ENCODE measurements around the gene TTC23L.
"Not testable (repeated sequence)": the region's sequence is repeated elsewhere in the genome, so short reads cannot be mapped to it uniquely, and the experiment has no call there.

The TTC23L gene

DNA sequence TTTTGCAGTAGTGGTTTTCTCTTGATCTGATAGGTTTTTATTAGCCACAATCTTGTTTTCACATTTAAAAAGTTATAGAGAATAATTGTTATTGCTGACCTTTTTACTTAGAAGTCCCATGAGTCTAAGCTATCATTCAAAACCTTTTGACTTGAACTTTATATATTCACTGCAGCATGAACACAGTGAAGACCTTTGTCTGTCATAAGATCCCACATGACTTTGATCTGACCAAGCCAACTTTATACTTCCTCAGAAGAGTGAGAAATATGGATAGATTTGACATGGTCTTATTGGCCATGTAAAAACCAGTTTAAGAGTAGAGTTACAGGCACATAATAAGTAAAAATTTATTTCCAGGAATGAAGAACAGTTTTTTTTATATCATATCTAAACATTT lies 42.3 kb downstream of the TTC23L start:
- no peak for DNase-seq

DNA sequence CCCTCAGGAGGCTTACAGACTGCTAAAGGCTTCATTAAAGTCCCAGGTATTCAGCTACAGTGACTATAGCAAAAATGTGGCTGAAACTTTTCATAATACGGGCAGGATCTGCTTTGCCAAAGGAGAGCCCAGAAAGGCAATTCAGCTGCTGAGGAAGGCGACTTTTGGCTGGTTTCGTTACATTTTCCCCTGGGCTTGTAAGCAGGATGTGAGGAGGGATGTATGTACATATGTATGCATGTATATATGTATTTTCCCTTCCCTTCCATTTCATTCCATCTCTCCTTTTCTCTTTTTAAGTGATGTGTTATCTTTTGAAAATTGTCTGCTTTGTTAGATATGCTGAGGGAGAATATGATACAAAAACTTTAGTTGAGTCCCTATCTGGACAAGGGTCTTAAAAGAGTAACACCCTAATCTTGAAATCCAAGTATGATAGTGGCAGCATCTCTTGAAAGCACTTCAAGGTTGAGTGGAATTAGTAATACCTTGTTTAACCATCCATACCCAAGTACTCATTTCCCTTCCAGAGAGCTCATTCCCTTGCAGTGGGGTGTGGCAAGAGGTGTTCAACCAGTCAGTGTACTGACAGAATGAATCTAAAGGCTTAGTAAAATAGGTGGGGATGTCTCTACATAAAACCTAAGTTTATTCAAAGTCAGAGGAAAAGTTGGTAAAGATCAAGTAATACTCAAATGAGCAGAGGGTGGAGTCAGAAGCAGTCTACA lies 47.6 kb downstream of the TTC23L start:
- no peak for DNase-seq

DNA sequence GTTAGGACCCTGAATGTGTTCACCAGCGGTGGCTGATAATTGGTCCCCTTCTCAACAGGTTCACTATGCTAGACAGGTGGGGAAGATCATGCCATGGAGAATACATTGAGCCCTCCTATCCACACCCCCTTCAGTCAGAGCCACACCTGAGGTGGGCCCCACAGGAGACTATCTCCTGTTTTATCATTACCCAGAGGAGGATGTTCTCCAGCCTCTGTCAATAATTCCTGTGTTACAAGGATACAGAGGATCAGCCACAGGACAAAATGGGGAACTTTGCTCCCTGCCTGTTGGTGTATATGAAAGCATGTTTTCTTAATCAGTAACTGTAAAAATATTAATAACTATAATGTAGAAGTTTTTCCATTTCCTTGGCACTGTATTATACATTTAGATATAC lies 50.4 kb downstream of the TTC23L start:
- DNase-seq: no peak

DNA sequence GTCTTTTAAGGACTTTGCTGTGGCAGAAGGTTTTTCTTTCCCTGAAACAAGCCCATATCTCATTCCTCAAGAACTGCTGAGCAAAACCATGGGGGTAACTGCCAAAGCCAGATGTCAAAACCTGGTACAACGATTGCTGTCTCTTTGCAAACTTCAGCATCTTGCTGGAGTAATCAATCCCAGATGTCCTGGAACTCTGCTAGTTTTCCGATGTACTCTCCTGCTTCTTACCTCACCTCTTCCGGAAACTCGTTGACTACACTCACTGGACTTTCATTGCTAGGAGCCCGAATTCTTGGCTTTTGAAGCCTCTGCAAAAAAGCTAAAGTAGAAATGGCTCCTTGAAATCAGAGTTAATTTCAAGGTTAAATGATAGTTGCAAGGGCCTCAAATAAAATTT lies 53.0 kb downstream of the TTC23L start:
- DNase-seq: no peak

DNA sequence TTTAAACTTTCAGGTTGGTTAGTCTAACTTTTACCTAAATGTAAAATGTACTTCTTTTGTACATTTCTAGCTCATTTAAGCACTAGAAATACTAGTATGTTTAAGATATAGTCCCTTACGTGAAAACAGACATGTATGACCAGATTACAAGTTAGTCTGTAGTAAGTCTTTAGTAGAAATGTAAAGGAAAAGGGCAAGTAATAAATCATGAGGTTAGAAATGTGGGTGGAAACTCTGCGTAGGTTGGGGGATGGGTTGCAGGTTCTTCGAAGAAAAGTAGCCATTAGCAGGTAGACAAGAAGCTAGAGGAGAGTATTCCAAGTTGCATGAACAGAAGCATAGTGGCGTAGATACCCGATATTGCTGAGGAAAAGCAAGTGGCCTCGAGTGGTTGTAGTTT lies 53.5 kb downstream of the TTC23L start:
- DNase-seq: no peak

DNA sequence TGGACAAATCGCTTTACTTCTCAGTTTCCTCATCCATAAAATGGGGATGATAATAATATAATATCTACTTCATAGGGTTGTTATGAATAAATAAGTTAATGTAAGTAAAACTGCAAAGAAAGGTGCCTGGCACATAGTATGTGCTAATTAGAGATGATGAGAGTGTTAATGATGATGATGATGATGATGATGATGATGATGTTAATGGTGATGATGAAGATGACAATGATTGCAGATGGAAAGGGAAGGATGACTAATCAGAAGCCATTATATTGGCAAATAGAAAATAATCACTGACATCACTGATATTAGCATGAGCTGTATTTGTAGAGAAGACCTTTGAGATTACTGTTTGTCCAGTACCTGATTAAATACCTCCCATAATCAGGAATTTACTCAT lies 55.8 kb downstream of the TTC23L start:
- no peak for DNase-seq

DNA sequence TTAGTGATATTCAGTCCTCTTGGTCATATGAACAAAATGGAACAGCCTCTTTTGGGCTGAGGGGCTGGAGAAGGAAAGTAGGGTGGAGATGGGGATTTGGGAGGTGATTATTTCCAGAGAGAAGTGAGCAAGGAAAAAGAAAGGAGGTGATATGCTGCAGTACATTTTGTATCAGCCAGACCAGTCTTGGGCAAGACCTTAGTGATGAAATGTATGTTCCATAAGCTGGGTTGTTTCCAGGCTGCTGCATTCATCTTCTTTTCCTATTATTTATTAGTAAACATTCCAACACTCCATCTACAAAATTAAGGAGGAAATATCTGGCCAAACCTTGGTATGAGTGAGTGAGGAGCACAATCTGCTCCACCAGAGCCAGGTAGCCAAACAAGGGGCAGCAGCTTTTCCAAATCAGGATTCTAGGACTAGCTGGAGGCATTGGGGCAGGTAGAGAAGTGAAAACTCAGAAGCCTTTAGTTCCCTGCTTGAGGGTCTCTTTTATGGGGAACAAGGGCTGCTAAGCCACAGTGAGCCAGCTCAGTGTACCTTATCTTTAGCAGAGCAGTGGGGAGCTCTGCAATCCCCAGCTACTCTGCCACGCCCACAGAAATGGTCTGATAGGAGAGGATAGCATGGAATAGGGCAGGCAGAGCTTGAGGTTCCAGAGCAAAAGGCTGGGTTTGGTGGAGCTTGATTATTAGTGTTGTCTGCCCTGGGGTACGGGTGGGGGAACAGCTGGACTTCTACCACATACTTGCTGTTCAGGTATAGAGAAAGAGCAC lies 56.9 kb downstream of the TTC23L start:
- DNase-seq: no peak

DNA sequence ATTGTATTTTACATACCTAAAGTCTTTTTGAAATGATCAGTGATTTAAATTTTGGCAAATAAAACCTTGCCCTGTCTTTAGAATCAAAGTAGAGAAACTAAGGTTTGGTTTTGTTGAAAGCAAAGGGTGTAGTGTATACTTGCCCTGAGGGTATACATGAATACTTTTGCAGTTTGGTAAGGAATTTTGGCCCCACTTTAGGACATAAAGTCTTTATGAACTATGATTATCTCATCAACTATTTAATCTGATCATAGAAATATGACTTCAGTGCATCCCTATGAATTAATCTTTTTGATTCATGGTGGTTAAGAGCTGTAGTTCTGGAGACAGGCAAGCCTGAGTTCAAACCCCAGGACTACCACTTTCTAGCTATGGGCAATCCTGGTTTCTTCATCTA lies 58.7 kb downstream of the TTC23L start:
- no peak for DNase-seq

DNA sequence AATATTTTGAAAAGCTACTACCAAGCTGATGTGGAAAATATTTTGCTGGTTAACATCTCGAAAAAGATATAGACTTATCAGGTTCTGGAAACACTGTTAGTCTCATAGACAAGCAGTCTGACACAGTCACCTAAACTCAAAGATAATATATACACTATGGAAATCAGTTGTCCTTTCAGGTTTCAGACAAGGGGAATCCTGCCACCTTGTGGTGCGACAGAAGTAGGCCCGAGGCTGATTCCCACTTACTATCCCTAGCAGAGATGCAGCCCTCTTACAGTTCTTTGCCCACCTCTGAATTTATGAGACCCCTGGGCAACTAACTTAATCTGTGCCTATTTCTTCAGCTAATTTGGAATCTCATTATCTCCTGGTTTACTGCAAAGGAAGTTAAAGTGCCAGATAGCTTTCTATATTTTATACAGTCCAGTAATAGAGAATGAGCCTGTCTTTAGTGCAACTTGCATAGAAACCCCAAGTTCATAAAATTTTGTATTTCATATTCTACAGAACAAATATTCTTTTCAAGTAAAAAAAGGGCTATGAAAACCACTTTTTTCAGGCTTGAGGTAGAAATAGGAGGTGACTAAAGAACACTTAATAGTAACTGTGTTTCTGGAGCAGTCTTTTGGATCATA lies 59.4 kb downstream of the TTC23L start:
- peak; percentile 4 for DNase-seq

DNA sequence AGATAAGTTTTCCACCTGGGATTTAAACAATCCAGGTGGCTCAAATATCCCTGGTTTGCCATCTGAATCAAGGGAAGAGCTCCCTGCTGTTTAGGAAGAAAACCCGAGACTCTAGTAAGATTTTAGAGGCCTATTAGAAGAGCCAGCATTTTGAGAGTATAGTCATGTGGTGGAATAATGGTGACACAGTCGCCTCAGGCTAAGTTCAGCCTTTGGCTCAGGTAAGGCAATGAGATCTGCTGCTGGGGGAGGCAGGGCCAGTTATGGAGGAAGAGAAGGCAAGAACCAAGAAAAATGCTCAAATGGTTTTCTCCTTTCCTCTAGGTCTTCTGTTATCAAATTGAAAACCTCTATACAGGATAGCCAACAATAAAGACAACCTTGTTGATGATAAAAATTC lies 60.1 kb downstream of the TTC23L start:
- no peak for DNase-seq

DNA sequence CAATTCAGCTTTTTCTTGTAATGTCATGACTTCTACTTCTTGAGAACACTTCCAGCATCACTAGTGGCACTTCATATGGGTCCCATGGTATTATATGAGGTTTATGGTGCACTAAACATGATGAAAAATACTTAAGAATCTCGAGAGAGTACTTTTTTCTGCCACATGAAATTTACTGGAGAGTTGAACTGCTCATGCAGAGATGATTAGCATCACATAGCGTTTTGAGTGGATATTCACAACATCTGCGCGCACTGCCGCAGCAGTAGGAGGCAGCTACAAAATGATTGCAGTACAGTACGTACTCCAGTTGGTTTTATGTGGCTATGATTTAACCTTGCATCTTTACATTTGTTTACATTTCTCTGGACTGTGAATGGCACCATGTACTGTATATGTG lies 61.7 kb downstream of the TTC23L start:
- no peak for DNase-seq

DNA sequence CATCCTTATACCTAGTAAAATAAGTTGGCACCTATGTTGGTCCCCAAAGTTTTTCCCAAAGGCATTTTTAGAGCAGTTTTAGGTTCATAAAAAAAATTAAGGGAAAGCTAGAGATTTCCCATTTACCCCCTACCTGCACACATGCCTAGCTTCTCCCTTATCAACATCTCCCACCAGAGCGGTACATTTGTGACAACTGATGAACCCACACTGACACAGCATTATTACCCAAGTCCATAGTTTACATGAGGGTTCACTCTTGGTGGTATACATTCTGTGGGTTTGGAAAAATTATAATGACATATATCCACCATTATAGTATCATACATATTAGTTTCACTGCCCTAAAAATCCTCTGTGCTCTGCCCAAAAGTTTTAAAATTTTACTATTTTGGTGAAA lies 64.3 kb downstream of the TTC23L start:
- no peak for DNase-seq

DNA sequence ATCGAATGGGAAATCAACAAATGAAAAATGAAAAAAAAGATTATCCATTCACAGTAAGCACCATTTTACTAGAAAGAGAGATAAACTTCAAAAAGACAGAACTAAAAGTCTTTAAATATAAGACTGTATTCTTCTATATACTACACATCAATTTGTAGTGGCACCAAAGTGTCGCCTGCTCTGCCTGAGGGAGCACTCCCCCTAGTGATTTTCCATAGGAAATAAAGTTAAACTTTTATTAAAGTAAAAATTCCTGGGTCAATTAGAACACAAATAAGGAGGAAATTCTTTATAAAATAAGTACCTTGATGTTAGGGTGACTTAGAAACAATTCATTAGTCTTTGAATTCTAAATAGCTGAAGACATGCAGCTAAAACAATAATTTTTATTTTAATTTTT lies 66.6 kb downstream of the TTC23L start:
- no peak for DNase-seq

DNA sequence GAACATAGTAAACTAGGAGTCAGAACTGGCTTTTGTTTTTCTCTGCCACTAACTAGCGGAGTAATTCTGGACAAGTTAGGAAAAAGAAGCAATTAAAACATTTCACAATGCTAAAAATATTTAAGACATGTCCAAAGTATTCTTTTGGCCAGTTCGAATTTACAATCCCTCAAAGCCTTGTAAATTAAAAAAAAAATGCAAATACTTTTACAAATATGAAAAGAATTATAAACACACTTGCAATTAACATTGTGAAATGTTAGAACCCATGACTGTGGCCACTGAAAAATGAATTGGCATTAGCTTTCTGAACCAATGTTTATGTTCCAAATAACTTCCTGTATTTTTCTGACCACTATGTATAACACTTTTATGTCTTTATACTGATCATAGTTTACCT lies 74.1 kb downstream of the TTC23L start:
- no peak for DNase-seq

DNA sequence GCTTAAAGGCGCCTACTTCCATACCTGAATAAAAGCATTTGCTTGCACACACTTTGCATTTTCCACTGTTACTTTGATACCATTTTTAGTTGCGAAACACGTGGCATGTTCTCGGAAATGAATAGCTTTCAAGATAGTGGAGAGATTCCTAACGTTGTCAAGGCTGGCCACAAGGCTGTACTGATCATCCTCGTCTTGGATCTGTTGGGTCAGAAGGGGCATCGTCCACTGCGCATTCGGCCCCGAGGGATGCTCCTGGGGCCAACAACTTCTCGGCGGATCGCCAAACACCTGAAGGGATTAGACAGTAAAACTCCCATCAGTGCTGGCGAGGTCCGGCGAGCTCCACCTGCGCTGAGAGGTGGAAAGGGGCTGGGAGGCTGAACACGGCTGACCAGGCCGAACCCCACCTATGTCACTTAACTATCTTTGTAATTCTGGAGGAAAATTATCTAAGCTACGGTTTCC lies 75.7 kb downstream of the TTC23L start:
- peak; percentile 30 for DNase-seq

DNA sequence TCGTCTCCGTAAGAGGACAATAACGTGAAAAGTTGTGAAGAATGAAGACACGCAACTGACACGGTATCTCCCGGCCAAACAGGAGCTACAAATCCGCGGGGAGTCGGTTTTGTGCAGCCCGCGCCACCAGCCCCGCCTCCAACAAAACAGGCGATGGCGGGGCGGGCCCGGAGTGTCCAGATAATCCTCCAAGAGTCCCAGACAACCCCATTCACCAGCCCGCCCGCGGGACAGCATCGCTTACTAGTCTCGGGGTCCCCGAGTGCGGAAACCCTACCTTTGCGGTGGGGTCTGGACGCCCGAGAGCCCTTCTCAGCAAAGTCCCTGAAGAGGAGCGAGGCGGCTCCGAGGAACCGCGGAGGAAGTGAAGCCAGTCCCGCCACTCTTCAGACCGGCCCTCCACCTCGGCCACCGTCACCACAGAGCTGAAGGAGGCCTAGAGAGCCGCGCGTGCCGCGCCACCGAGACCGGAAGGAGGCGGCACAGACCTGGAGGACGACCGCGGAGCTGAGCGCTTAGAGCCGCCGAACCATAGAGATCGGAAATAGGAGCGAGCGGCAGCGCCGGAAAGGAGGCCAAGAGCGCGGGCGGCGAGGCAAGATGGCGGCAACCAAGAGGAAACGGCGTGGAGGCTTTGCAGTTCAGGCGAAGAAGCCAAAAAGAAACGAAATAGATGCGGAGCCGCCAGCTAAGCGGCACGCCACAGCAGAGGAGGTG lies 76.3 kb downstream of the TTC23L start, which contains the start of the genes BRIX1 and RAD1:
BRIX1 (plus strand) TSS at position 573 of the 717 bp plus-strand sequence; CDS start at position 601, 28 bp downstream.
RAD1 (minus strand) TSS at position 366 of the 717 bp plus-strand sequence. CDS start 612 bp downstream, outside the sequence.
- peak; percentile 91 for DNase-seq

DNA sequence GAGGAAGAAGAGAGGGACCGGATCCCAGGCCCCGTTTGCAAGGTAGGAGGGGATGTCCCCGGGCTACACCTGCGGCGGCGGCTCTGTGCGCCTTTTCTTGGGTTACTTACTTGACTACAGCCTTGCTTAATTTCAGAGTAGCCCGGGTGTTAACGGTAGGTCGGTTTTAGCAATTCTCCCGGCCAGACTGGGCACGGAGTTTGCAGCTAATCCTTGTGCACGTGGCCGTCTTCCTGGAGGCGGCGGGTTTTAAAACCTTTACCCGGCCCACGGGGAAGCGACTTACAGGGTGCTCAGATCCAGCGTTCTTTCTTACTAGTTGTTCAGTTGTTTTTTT lies 76.9 kb downstream of the TTC23L start:
- peak; percentile 36 for DNase-seq

DNA sequence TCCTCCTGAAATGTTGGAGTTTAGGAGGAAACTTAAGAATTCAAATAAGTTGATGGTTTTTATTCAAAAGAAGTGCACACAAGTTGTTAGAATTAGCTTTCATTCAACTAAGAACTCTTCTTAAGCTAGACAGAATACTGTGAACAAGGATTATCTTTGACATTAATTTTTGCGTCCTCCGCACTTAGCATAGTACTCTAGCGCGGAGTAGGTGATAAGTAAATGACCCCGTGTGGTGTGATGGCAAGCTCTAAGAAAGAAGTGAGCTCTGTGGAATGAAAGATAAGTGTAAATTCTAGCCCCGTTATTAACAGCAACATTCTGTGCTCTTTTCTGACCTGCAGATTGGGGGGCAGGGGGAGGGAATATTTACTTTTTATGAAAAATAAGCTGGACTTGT lies 77.6 kb downstream of the TTC23L start:
- no peak for DNase-seq

DNA sequence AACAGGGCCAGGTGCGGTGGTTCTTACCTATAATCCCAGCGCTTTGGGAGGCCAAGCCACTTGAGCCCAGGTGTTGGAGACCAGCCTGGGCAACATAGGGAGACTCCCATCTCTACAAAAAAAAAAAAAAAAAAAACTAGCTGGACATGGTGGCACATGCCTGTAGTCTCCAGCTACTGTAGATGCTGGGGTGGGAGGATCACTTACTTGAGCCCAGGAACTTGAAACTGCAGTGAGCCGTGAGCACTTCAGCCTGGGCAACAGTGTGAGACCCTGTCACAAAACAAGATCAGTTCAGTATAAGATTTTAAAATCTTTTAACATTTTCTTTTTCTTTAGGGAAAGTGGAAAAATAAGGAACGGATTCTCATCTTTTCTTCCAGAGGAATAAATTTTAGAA lies 79.1 kb downstream of the TTC23L start:
- no peak for DNase-seq

DNA sequence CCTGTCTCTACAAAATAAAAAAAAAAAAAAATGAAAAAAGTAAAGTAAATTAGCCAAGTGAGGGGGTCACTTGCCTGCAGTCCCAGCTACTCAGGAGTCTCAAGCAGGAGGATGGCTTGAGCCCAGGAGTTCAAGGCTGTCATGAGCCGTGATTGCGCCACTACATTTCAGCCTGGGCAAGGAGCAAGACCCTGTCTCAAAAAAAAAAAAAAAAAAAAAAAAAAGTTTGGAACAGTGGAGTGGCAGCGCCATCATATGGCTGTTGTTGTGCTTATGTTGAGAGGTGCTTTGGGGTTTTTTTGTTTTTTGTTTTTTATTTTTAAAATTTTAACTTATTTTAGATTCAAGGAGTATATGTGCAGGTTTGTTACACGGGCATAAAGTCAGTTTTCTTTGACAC lies 80.1 kb downstream of the TTC23L start:
- DNase-seq: no peak

DNA sequence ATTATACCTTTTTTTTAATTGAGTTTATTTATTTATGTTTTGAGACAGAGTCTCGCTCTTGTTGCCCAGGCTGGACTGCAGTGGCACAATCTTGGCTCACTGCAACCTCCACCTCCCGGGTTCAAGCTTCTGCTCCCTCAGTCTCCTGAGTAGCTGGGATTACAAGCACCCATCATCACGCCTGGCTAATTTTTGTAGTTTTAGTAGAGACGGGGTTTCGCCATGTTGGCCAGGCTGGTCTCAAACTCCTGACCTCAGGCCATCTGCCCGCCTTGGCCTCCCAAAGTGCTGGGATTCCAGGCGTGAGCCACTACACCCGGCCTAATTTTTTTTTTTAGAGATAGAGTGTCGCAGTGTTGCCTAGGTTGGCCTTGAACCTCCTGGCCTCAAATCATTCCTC lies 84.3 kb downstream of the TTC23L start:
- not testable (repeated sequence) for DNase-seq

DNA sequence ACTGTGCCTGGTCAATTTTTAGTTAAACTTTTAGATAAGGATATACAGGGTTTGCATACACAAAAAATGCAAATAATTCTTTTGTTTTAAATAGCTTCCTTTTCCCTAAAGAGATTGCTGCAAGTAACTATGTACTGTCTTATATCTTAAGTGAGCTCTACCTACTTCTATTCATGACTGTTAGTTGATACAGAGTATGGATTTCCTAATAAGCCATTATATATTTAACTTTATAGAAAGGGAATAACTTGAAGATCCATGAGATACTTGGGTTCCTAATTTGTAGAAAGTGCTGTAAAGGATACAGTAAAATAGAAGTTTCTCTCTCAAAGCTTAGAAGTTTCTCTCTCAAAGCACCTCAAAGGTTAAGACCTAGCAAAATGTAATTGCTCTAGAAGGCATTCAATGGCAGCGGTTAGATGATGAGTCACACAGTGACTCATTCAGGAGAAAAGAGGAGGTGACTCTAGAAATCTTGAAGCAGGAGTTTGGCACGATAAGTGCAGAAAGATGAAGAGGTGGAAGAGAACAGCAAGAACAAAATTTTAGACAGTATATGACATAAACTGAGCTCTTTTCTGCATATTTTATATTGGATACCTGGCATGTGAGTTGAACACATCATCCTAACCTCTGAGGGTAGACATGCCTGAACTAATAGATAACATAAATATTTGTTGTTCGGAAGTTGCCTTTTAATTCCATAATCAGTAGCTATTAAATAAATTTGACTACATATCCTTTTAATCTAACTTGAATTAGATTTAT lies 84.9 kb downstream of the TTC23L start:
- no peak for DNase-seq

DNA sequence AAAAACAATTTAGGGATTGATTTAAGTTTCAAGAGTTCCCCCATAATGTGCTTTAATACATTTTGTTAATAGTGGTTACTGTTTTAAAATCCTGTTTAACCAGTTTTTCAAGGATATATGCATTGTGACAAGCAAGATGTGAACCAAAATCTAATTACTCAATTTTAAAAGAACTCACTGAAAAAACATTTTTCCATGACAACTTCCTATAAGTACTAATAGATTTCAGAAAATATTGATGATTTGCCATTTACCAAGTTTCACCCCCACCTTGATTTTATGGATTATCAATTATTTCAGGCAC lies 85.5 kb downstream of the TTC23L start:
- no peak for DNase-seq
